HFFc6 (cell line): ENCODE measurements around the gene DCBLD1. TPM values are rescaled to one million over a fixed set of nuclear protein-coding genes. Genes with fewer than 3 reads are reported as not detected.
A peak's percentile ranks its signal among the peaks of the same experiment; 100 is the strongest.
"Not testable (repeated sequence)": the region's sequence is repeated elsewhere in the genome, so short reads cannot be mapped to it uniquely, and the experiment has no call there.

ENCODE experiments used
- DNase-seq: peaks from one replicate; pipeline ENCODE4 v3.0.0-alpha.2; 2018
- H3K27ac Mint-ChIP-seq: 2 replicates; pipeline ENCODE4 v1.8.0; 2020; ENCODE audit warnings: mild to moderate bottlenecking, mixed read lengths
- H3K27me3 Mint-ChIP-seq: 2 replicates; pipeline ENCODE4 v1.8.0; 2021; ENCODE audit warnings: mild to moderate bottlenecking, moderate library complexity, mixed read lengths; ENCODE audit not compliant: insufficient read depth
- H3K36me3 Mint-ChIP-seq: 2 replicates; pipeline ENCODE4 v1.8.0; 2021; ENCODE audit warnings: low read depth, mixed read lengths
- H3K4me1 Mint-ChIP-seq: 2 replicates; pipeline ENCODE4 v1.8.0; 2020; ENCODE audit warnings: low read depth, mixed read lengths
- H3K4me3 Mint-ChIP-seq: 2 replicates; pipeline ENCODE4 v1.8.0; 2020; ENCODE audit warnings: mild to moderate bottlenecking, moderate library complexity, mixed read lengths
- H3K9me3 Mint-ChIP-seq: 2 replicates; pipeline ENCODE4 v1.8.0; 2020; ENCODE audit warnings: mild to moderate bottlenecking, mixed read lengths
- CTCF ChIP-seq: fragments of 200-600 bp; sonication (generic); IDR thresholded peaks from 2 replicates; pipeline ENCODE4 v1.5.0; 2021; ENCODE audit warnings: antibody characterized with exemption, mild to moderate bottlenecking
- total RNA-seq, 6 experiments: library from RNA; stranded (reverse); fragmentation: NEBNext Ultra II Directional; extraction: Animal tissue kit (Norgen Biotek cat#: 25700); gene quantifications; 2 replicates in 1 of 6; 3 replicates in 5 of 6; pipeline ENCODE4 v1.2.3, GENCODE V29; 2021

Gene DCBLD1
- total RNA-seq, 6 experiments from 2014 or later, result 29.3 to 41.6 (median 31.9) TPM

- no peaks in the 10 kb centered on the region; the same call in 1 of the 2 replicates for H3K27me3 Mint-ChIP-seq
- peaks cover 39% of the 10 kb centered on the region for H3K36me3 Mint-ChIP-seq
- H3K4me1 Mint-ChIP-seq, result peaks cover 70% of the 10 kb centered on the region
- no peaks in the 10 kb centered on the region for H3K9me3 Mint-ChIP-seq
- H3K4me3 Mint-ChIP-seq, result no peak overlapping the region
- H3K27ac Mint-ChIP-seq, result no peak overlapping the region; the same call in 1 of the 2 replicates
- peak; percentile 30 for DNase-seq
- no peak for TF ChIP-seq CTCF
Measured at GRCh38 chr6:117512056-117512828, 29.8 kb downstream of the DCBLD1 start.

GRCh38 chr6:117512987-117513573, 30.6 kb downstream of the DCBLD1 start:
- no peaks in the 10 kb centered on the region for H3K9me3 Mint-ChIP-seq
- no peak overlapping the region for H3K4me3 Mint-ChIP-seq
- no peaks in the 10 kb centered on the region; the same call in 1 of the 2 replicates for H3K27me3 Mint-ChIP-seq
- H3K36me3 Mint-ChIP-seq, result peaks cover 47% of the 10 kb centered on the region
- peaks cover 62% of the 10 kb centered on the region for H3K4me1 Mint-ChIP-seq
- TF ChIP-seq CTCF, result no peak
- H3K27ac Mint-ChIP-seq, result no peak overlapping the region
- no peak for DNase-seq

- H3K27ac Mint-ChIP-seq, result no peak overlapping the region
- peaks cover 62% of the 10 kb centered on the region for H3K4me1 Mint-ChIP-seq
- H3K4me3 Mint-ChIP-seq, result no peak overlapping the region
- peaks cover 48% of the 10 kb centered on the region for H3K36me3 Mint-ChIP-seq
- no peaks in the 10 kb centered on the region for H3K9me3 Mint-ChIP-seq
- no peak for TF ChIP-seq CTCF
- no peaks in the 10 kb centered on the region; the same call in 1 of the 2 replicates for H3K27me3 Mint-ChIP-seq
- no peak for DNase-seq
Measured at GRCh38 chr6:117513778-117514365, 31.4 kb downstream of the DCBLD1 start.

- DNase-seq, result no peak
- H3K27ac Mint-ChIP-seq, result no peak overlapping the region
- H3K4me3 Mint-ChIP-seq, result no peak overlapping the region
- H3K27me3 Mint-ChIP-seq, result no peaks in the 10 kb centered on the region; the same call in 1 of the 2 replicates
- no peaks in the 10 kb centered on the region for H3K9me3 Mint-ChIP-seq
- peaks cover 44% of the 10 kb centered on the region for H3K36me3 Mint-ChIP-seq
- no peak for TF ChIP-seq CTCF
- H3K4me1 Mint-ChIP-seq, result peaks cover 62% of the 10 kb centered on the region
Measured at GRCh38 chr6:117514655-117515054, 32.2 kb downstream of the DCBLD1 start.

- no peak overlapping the region for H3K4me3 Mint-ChIP-seq
- no peak overlapping the region for H3K27ac Mint-ChIP-seq
- H3K27me3 Mint-ChIP-seq, result no peaks in the 10 kb centered on the region; the same call in 1 of the 2 replicates
- no peak for TF ChIP-seq CTCF
- H3K9me3 Mint-ChIP-seq, result no peaks in the 10 kb centered on the region
- H3K4me1 Mint-ChIP-seq, result peaks cover 56% of the 10 kb centered on the region
- H3K36me3 Mint-ChIP-seq, result peaks cover 44% of the 10 kb centered on the region
- no peak for DNase-seq
Measured at GRCh38 chr6:117515326-117515725, 32.9 kb downstream of the DCBLD1 start.

GRCh38 chr6:117517995-117518394, 35.5 kb downstream of the DCBLD1 start:
- not testable (repeated sequence) for H3K9me3 Mint-ChIP-seq, DNase-seq, H3K27ac Mint-ChIP-seq, H3K4me3 Mint-ChIP-seq, H3K27me3 Mint-ChIP-seq
- Mint-ChIP-seq H3K4me1 (peaks cover 51% of the 10 kb centered on the region), H3K36me3 (peaks cover 45% of the 10 kb centered on the region)
